ENCODE results near the gene MRPL49. TPM values are rescaled to one million over a fixed set of nuclear protein-coding genes. Genes with fewer than 3 reads are reported as not detected.

The MRPL49 gene
- total RNA-seq (10 to 100 TPM; 31.1 to 37.7 (median 34.1) TPM), polyA plus RNA-seq (24.8 TPM)
- long read RNA-seq, donor 1, transcript MRPL49-201 (4 exons, 2,019 nt), result major isoform, 103 of 115 reads
- long read RNA-seq, donor 1, partial matches to known transcripts, result 5 of 115 reads
- long read RNA-seq, donor 1, other reads (novel, unspliced or antisense), result 4 of 115 reads
- long read RNA-seq, donor 2, transcript MRPL49-201 (4 exons, 2,019 nt), result major isoform, 37 of 48 reads
- long read RNA-seq, donor 2, partial matches to known transcripts, result 1 of 48 reads
- long read RNA-seq, donor 2, other reads (novel, unspliced or antisense), result 6 of 48 reads
- long read RNA-seq, donor 3, transcript MRPL49-202 (4 exons, 2,065 nt), result minor isoform, 12 of 234 reads
- long read RNA-seq, donor 3, transcript MRPL49-201 (4 exons, 2,019 nt), result major isoform, 207 of 234 reads
- long read RNA-seq, donor 3, partial matches to known transcripts, result 4 of 234 reads
- long read RNA-seq, donor 3, other reads (novel, unspliced or antisense), result 5 of 234 reads
- long read RNA-seq, donor 4, transcript MRPL49-201 (4 exons, 2,019 nt), result major isoform, 41 of 48 reads
- long read RNA-seq, donor 4, partial matches to known transcripts, result 2 of 48 reads
- long read RNA-seq, donor 4, other reads (novel, unspliced or antisense), result 2 of 48 reads

- Histone ChIP-seq H3K9me3 (ENCODE audit: control insufficient read depth, low read length) (no peaks in the 10 kb centered on the region), H3K27ac (ENCODE audit: low read length) (peak within 1 kb of the TSS; percentile 84), H3K4me3 (ENCODE audit: low read length) (peak within 1 kb of the TSS; percentile 77), H3K4me1 (ENCODE audit: control insufficient read depth, insufficient read depth, low read length) (no peaks in the 10 kb centered on the region), H3K27me3 (ENCODE audit: control insufficient read depth, insufficient read depth) (no peaks in the 10 kb centered on the region)
- intact Hi-C loops (cut with DNase I), result loop anchor here in 1 of 4 donors (5.0 kb wide), 1 partner anchor 110 kb away; the partner anchor contains the start of gene ARL2
- ATAC-seq (peak; percentile 93 to 94), DNase-seq (peak; percentile 98 to 99 (median 99))
- under 1% methylated on average over 64 of the region's 64 CpGs for WGBS
Observed at GRCh38 chr11:65121865-65122696, at the start of gene MRPL49, which contains the start of gene FAU. TSS of gene MRPL49 (plus strand) at chr11:65122321. CDS start at chr11:65122347, 26 bp downstream. TSS of gene FAU (minus strand) at chr11:65122134. CDS start at chr11:65121813, 321 bp downstream.

- Histone ChIP-seq H3K4me3 (ENCODE audit: low read length) (no peak overlapping the region), H3K9me3 (ENCODE audit: control insufficient read depth, low read length) (no peaks in the 10 kb centered on the region), H3K4me1 (ENCODE audit: control insufficient read depth, insufficient read depth, low read length) (no peaks in the 10 kb centered on the region), H3K27ac (ENCODE audit: low read length) (no peak overlapping the region), H3K27me3 (ENCODE audit: control insufficient read depth, insufficient read depth) (no peaks in the 10 kb centered on the region)
- DNase-seq (no peak), ATAC-seq (no peak)
- intact Hi-C loops (cut with DNase I), result no loop called here
- 58% methylated on average over 1 of the region's 1 CpG for WGBS
Observed at GRCh38 chr11:65072631-65072966, 49.5 kb upstream of the MRPL49 start.

DNA sequence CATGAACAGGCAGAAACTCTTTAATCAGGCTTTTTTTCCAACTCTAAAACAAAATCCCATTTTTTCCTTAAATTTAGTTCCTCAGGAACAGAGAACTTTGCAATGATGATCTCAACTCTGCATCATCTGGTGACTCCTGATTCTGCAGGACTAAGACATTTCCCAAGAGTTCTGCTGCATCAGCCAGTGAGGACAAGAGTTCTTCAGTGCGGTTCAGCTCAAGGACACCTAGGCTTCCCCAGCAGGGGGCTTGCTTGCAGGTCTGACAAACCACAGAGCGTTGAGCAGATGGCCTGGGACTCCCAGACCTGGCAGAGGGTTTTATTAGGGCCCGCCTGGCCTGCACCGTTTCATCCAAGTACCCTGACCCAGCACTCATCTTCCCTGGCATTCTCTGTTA lies 44.7 kb upstream of the MRPL49 start:
- intact Hi-C loops (cut with DNase I), result no loop called here
- Histone ChIP-seq H3K9me3 (ENCODE audit: control insufficient read depth, low read length) (no peaks in the 10 kb centered on the region), H3K4me1 (ENCODE audit: control insufficient read depth, insufficient read depth, low read length) (no peaks in the 10 kb centered on the region), H3K27me3 (ENCODE audit: control insufficient read depth, insufficient read depth) (no peaks in the 10 kb centered on the region), H3K4me3 (ENCODE audit: low read length) (no peak overlapping the region), H3K27ac (ENCODE audit: low read length) (no peak overlapping the region)
- DNase-seq, result peak in 1 of 3 donors; percentile 3
- WGBS, result 76% methylated on average over 4 of the region's 4 CpGs
- ATAC-seq, result no peak

DNA sequence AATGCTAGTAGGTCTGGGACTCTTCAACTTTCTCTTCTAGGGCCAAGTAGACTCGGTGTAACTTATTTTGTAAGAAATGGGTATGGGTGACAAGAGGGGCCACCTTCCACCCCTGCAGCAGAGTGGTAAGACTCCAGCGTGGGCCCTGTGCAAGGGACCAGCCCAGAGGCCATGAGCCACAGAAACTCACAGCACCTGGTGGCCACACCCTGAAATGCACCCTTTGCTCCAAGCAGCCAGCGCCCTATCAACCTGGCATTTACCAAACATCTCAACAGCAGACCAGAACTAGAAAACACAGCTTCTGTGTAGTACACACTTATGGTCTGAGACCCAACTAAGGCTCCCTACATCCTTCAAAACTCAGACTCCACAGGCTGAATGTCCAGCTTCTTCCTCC lies 44.0 kb upstream of the MRPL49 start:
- Histone ChIP-seq H3K4me3 (ENCODE audit: low read length) (no peak overlapping the region), H3K27me3 (ENCODE audit: control insufficient read depth, insufficient read depth) (no peaks in the 10 kb centered on the region), H3K4me1 (ENCODE audit: control insufficient read depth, insufficient read depth, low read length) (no peaks in the 10 kb centered on the region), H3K9me3 (ENCODE audit: control insufficient read depth, low read length) (no peaks in the 10 kb centered on the region), H3K27ac (ENCODE audit: low read length) (no peak overlapping the region)
- DNase-seq, result peak in 1 of 3 donors; percentile 40
- no peak for ATAC-seq
- intact Hi-C loops (cut with DNase I), result no loop called here
- 62% methylated on average over 3 of the region's 3 CpGs for WGBS

DNA sequence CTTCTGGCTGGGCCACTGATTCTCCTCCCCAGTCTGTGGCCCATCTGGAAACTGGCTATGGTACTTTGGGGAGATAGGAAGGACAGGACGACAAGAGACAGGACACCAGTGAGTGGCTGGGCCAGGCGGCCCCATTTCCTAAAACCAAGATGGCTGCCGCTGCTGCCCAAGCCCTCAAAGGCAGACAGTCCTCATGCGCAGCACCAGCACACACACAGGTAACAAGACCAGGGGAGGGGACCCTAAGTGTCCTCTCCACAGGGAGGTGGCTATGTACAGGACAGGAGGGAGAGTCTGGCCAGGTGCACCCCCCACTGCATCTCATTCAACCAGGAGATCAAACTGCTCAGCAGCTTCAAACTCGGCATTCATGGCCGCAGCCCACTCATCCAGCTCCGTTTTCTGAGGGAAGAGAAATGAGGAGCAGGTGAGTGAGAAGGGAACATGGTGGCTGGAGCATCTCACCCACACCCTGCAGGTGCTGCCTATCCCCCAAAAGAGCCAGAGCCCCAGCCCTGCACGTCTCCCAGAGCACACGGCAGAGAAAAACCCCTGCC lies 43.3 kb upstream of the MRPL49 start:
- 90% methylated on average over 9 of the region's 9 CpGs for WGBS
- Histone ChIP-seq H3K4me3 (ENCODE audit: low read length) (no peak overlapping the region), H3K9me3 (ENCODE audit: control insufficient read depth, low read length) (no peaks in the 10 kb centered on the region), H3K27ac (ENCODE audit: low read length) (no peak overlapping the region), H3K27me3 (ENCODE audit: control insufficient read depth, insufficient read depth) (no peaks in the 10 kb centered on the region), H3K4me1 (ENCODE audit: control insufficient read depth, insufficient read depth, low read length) (no peaks in the 10 kb centered on the region)
- DNase-seq, result peak in 1 of 3 donors; percentile 26
- no peak for ATAC-seq
- intact Hi-C loops (cut with DNase I), result no loop called here

DNA sequence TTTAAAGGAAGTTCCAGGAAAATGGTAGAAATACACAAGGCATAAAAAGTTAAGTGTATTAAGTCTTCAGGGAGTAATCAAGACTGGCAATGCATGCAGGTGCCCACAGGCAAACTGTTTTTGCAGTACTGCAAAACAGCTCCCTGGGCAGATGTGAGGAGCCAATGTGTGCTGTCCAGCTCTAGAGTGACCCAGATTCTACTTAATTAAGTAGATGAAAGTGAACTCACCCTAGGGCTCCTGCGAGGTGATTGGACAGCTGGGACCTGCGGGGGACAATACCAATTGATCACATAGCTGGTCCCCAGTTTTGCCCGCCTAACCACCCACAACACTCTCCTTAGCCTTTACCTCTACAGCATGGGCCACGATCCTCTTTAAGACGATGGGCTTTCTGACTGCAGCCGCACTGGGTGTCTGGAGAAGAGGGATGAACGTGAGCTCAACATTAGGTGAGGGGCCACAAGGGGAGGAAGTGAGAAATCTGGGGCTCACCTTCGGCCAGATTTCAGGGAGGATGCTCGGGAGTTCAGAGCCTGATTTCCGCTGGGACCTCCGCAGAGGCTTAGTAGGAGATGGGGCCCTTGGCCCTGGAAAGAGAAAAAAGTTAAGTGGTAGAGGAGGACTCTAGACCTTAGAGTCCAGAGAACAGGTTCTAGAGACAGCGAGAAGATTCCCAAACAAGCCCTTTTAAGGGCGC lies 38.8 kb upstream of the MRPL49 start:
- WGBS, result 3% methylated on average over 13 of the region's 13 CpGs
- intact Hi-C loops (cut with DNase I), result loop anchor here in 2 of 4 donors (5.0 to 10.0 kb wide), 2 partner anchors 36 to 68 kb away; partner anchors contain the start of gene ARL2 (in 1 of the 2)

DNA sequence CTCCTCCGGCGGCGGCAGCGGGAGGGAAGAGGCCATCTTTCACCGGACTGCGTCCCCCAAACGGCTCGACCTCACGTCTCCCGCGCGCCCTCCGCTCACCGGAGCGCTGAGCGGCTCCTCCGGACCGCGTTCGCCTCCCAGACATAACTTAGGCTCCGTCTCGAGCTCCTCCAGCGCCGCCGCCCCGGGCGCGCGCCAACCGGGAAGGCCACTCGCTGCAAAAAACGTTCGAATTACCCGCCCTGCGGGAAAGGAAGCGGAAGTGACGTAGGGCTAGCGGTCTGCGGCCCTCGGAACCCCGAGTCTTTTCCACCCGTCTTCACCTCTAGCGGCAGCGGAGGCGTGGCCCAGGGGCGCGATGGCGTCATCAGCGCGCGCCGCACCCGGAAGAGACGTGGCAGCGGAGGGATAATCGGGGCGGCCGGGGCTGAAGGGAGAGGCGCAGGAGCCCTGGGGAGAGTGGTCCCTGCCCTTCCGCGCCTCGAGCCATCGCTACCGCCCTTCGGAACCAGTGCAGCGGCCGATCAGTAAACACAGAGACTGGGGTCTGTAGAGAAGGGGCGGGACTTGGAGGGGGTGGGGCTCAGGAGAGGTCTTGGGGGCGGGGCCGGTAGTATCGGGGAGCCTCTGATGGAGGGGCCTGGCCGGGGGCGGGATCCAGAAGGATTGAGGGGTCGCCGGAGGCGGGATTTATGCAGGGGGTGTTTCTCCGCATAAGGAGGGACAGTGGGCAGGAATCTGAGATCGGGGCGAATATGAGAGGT lies 38.1 kb upstream of the MRPL49 start, which contains the start of the genes CDCA5 and ZFPL1:
Gene CDCA5, minus strand, starts transcription at position 207 of the 764 bp plus-strand sequence. Its CDS starts 62 bp downstream, at position 145.
Gene ZFPL1, plus strand, starts transcription at position 389 of the 764 bp plus-strand sequence. CDS start 477 bp downstream, outside the sequence.
- Histone ChIP-seq H3K9me3 (ENCODE audit: control insufficient read depth, low read length) (no peaks in the 10 kb centered on the region), H3K27ac (ENCODE audit: low read length) (peak within 1 kb of the TSS; percentile 81), H3K4me3 (ENCODE audit: low read length) (peak within 1 kb of the TSS; percentile 88), H3K4me1 (ENCODE audit: control insufficient read depth, insufficient read depth, low read length) (peaks cover 2% of the 10 kb centered on the region), H3K27me3 (ENCODE audit: control insufficient read depth, insufficient read depth) (no peaks in the 10 kb centered on the region)
- under 1% methylated on average over 79 of the region's 79 CpGs for WGBS
- ATAC-seq (peak; percentile 95 to 97), DNase-seq (peak; percentile 95 to 98 (median 98))
- intact Hi-C loops (cut with DNase I), result loop anchor here in 2 of 4 donors (5.0 to 10.0 kb wide), 2 partner anchors 37 to 69 kb away; partner anchors contain the start of gene ARL2 (in 1 of the 2)

More for the DNA sequence above, 38.8 kb upstream of the MRPL49 start:
- no peak for ATAC-seq
- no peak overlapping the region for H3K27ac ChIP-seq (ENCODE audit: low read length)
- peak overlapping the region; percentile 88 for H3K4me3 ChIP-seq (ENCODE audit: low read length)
- peak in 1 of 3 donors; percentile 37 for DNase-seq
- no peaks in the 10 kb centered on the region for H3K27me3 ChIP-seq (ENCODE audit: control insufficient read depth, insufficient read depth)
- H3K9me3 ChIP-seq (ENCODE audit: control insufficient read depth, low read length), result no peaks in the 10 kb centered on the region
- peaks cover 2% of the 10 kb centered on the region for H3K4me1 ChIP-seq (ENCODE audit: control insufficient read depth, insufficient read depth, low read length)

DNA sequence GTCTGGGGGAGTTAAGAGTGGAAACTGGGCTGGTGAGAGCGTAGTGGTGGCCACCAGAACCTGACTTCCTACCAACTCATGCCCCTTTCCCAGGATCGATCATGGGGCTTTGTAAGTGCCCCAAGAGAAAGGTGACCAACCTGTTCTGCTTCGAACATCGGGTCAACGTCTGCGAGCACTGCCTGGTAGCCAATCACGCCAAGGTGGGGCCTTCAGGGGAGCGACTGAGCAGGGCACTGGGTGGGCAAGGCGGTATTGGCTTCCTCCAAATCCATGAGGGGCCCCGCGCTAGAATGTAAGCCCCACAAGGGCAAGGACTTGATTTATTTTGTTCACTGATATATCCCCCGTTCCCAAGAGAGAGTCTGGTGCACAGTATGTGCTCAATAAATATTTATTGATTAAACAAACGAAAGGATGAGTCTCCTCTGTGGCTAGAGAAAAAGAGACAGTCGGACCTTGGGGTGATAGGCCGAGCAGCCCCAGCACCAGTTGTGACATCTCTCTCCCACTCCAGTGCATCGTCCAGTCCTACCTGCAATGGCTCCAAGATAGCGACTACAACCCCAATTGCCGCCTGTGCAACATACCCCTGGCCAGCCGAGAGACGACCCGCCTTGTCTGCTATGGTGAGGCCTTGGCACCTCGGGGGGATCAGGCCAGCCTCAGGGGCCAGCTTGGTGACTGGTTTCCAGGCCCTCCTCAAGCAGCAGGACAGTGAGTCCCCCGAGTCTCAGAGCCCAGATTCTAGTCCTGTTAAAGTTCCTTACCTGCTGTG lies 37.3 kb upstream of the MRPL49 start:
- intact Hi-C loops (cut with DNase I), result loop anchor here in 2 of 4 donors (5.0 to 10.0 kb wide), 2 partner anchors 37 to 70 kb away; partner anchors contain the start of gene ARL2 (in 1 of the 2)
- H3K4me3 ChIP-seq (ENCODE audit: low read length), result peak overlapping the region; percentile 88
- peaks cover 2% of the 10 kb centered on the region for H3K4me1 ChIP-seq (ENCODE audit: control insufficient read depth, insufficient read depth, low read length)
- H3K27me3 ChIP-seq (ENCODE audit: control insufficient read depth, insufficient read depth), result no peaks in the 10 kb centered on the region
- WGBS, result 45% methylated on average over 23 of the region's 23 CpGs
- peak overlapping the region; percentile 38 for H3K27ac ChIP-seq (ENCODE audit: low read length)
- ATAC-seq (no peak), DNase-seq (peak in 2 of 3 donors; percentile 14 to 37)
- H3K9me3 ChIP-seq (ENCODE audit: control insufficient read depth, low read length), result no peaks in the 10 kb centered on the region

DNA sequence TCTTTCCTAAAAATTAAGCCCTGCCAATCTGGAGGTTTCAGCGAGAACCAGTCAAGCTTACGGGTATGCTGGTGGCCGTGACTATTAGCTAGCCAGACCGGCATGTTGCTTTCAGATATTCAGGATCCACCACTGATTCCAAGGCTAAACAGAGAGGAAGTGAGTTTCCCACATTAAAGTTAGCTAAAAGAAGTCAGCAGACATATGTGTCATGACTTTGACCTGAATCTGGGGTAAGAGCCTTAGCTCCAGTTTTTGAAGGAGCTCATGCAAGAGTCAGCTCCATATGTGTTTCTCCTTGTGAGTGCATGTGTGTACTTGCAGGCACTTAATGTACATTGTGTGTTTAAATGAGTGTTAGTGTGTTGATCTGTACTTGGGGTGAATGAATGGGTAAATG lies 36.7 kb upstream of the MRPL49 start:
- Histone ChIP-seq H3K4me3 (ENCODE audit: low read length) (no peak overlapping the region), H3K27me3 (ENCODE audit: control insufficient read depth, insufficient read depth) (no peaks in the 10 kb centered on the region), H3K9me3 (ENCODE audit: control insufficient read depth, low read length) (no peaks in the 10 kb centered on the region), H3K4me1 (ENCODE audit: control insufficient read depth, insufficient read depth, low read length) (peaks cover 2% of the 10 kb centered on the region), H3K27ac (ENCODE audit: low read length) (no peak overlapping the region)
- DNase-seq, result peak in 1 of 3 donors; percentile 3
- 89% methylated on average over 4 of the region's 4 CpGs for WGBS
- no peak for ATAC-seq
- intact Hi-C loops (cut with DNase I), result loop anchor here in 1 of 4 donors (10.0 kb wide), 1 partner anchor 71 kb away; the partner anchor contains the start of gene ARL2
